HCT116 (cell line): ENCODE data around the gene SEMA5A. TPM values are rescaled to one million over a fixed set of nuclear protein-coding genes. Genes with fewer than 3 reads are reported as not detected.

Source experiments
- ATAC-seq: fragments of 200-7000 bp; cut with Tn5 transposase; 2 replicates; pipeline ENCODE4 v1.9.1; 2020; ENCODE audit warnings: mild to moderate bottlenecking, moderate library complexity
- BruUV-seq: library from RNA; stranded (reverse); fragments of 400-500 nt; replicated peaks from 2 replicates; lab custom pipeline; 2021; lab: Mats Ljungman, UMichigan
- CTCF ChIA-PET: fragments of 300-600 bp; sonication (Branson Sonifier 250); formaldehyde crosslinking; loops from one replicate; lab custom pipeline; 2021; ENCODE audit warnings: antibody characterized with exemption; lab: Charles Lee
- POLR2A ChIA-PET: fragments of 300-600, 350-600 bp; sonication (Branson Sonifier 250); formaldehyde crosslinking; loops from one replicate; lab custom pipeline; 2021; ENCODE audit warnings: antibody characterized with exemption; lab: Charles Lee
- RAD21 ChIA-PET, 2 experiments: fragments of 300-600 bp; sonication (Branson Sonifier 250); formaldehyde crosslinking; loops; one replicate each; lab custom pipeline; 2023; ENCODE audit warnings: low total read pairs in 2 of 2; ENCODE audit not compliant: uncharacterized antibody in 2 of 2, unreplicated experiment in 2 of 2, low non-redundant PET in 1 of 2; lab: Charles Lee
- DNase-seq: peaks from one replicate; pipeline ENCODE4 v3.0.0-alpha.2; 2010; ENCODE audit warnings: low read depth, low spot score
- H2AFZ ChIP-seq: fragments of 200-600 bp; shearing (Covaris generic), sonication (generic); 2 replicates; pipeline ENCODE4 v1.6.1; 2017; ENCODE audit warnings: low read depth, mixed run types, mixed read lengths, antibody characterized with exemption, low read length; ENCODE audit not compliant: poor library complexity, severe bottlenecking
- H3K27ac ChIP-seq: 2 replicates; pipeline ENCODE4 v1.5.1; 2012; ENCODE audit warnings: low read depth, low read length
- H3K27me3 ChIP-seq: fragments of 200-600 bp; sonication (generic); 2 replicates; pipeline ENCODE4 v1.6.1; 2016; ENCODE audit warnings: mixed run types, low read length, mixed read lengths; ENCODE audit not compliant: insufficient read depth
- H3K36me3 ChIP-seq, 2 experiments: fragments of 200-500 bp in 1 of 2; fragments of 200-600 bp in 1 of 2; sonication (Bioruptor generic) in 1 of 2; sonication (generic) in 1 of 2; 2 replicates each; pipeline versions ENCODE4 v1.5.1 to v1.6.1; 2014 to 2016; ENCODE audit warnings: low read length in 2 of 2, inconsistent platforms in 1 of 2, mixed read lengths in 1 of 2, mixed run types in 1 of 2; ENCODE audit not compliant: insufficient read depth in 2 of 2, control insufficient read depth in 1 of 2
- H3K4me1 ChIP-seq, 2 experiments: fragments of 200-600 bp in 1 of 2; sonication (generic) in 1 of 2; 2 replicates each; pipeline versions ENCODE4 v1.5.1 to v1.6.1; 2012 to 2017; ENCODE audit warnings: low read length in 2 of 2, inconsistent platforms in 1 of 2, mild to moderate bottlenecking in 1 of 2, mixed read lengths in 1 of 2, mixed run types in 1 of 2, moderate library complexity in 1 of 2; ENCODE audit not compliant: insufficient read depth in 2 of 2, control insufficient read depth in 1 of 2
- H3K4me2 ChIP-seq: fragments of 200-600 bp; sonication (generic); 2 replicates; pipeline ENCODE4 v1.6.1; 2017; ENCODE audit warnings: mixed run types, low read length, mixed read lengths
- H3K4me3 ChIP-seq, 2 experiments: fragments of 200-600 bp in 1 of 2; sonication (generic) in 1 of 2; replicated peaks in 1 of 2; 2 replicates each; pipeline ENCODE4 v1.5.1; 2011 to 2016; ENCODE audit warnings: low read length in 2 of 2, control low read depth in 1 of 2, low read depth in 1 of 2, mild to moderate bottlenecking in 1 of 2, mixed read lengths in 1 of 2, mixed run types in 1 of 2
- H3K79me2 ChIP-seq: fragments of 200-600 bp; sonication (generic); 2 replicates; pipeline ENCODE4 v1.6.1; 2017; ENCODE audit warnings: mild to moderate bottlenecking, mixed run types, low read length, moderate library complexity, mixed read lengths; ENCODE audit not compliant: insufficient read depth
- H3K9ac ChIP-seq: fragments of 200-600 bp; sonication (generic); 2 replicates; pipeline ENCODE4 v1.6.1; 2016; ENCODE audit warnings: low read length, mixed read lengths
- H3K9me2 ChIP-seq: fragments of 200-600 bp; sonication (generic), shearing (Covaris generic); 2 replicates; pipeline ENCODE4 v1.6.1; 2017; ENCODE audit warnings: mixed run types, mild to moderate bottlenecking, moderate library complexity; ENCODE audit not compliant: insufficient read depth
- H3K9me3 ChIP-seq, 2 experiments: fragments of 200-500 bp in 1 of 2; fragments of 200-600 bp in 1 of 2; sonication (Bioruptor generic) in 1 of 2; sonication (generic) in 1 of 2; 2 replicates each; pipeline ENCODE4 v1.6.1; 2014 to 2017; ENCODE audit warnings: low read length in 2 of 2, mixed read lengths in 2 of 2, inconsistent platforms in 1 of 2, low read depth in 1 of 2, mild to moderate bottlenecking in 1 of 2, mixed run types in 1 of 2, moderate library complexity in 1 of 2; ENCODE audit not compliant: control insufficient read depth in 1 of 2, insufficient read depth in 1 of 2
- H4K20me1 ChIP-seq: fragments of 200-600 bp; sonication (generic), shearing (Covaris generic); 2 replicates; pipeline ENCODE4 v1.6.1; 2017; ENCODE audit warnings: mixed run types, mild to moderate bottlenecking, moderate library complexity; ENCODE audit not compliant: insufficient read depth
- ATF3 ChIP-seq: IDR thresholded peaks from 2 replicates; pipeline ENCODE4 v1.6.1; 2012
- CTCF ChIP-seq, 3 experiments: fragments of 200-600 bp in 1 of 3; sonication (generic) in 1 of 3; IDR thresholded peaks in 2 of 3; conservative IDR thresholded peaks in 1 of 3; 2 replicates each; pipeline ENCODE4 v1.5.1; 2012 to 2017; ENCODE audit warnings: low read depth in 2 of 3, low read length in 2 of 3, antibody characterized with exemption in 1 of 3, borderline replicate concordance in 1 of 3, control low read depth in 1 of 3, mild to moderate bottlenecking in 1 of 3, mixed read lengths in 1 of 3, mixed run types in 1 of 3, moderate library complexity in 1 of 3; ENCODE audit not compliant: insufficient read depth in 1 of 3
- FOSL1 ChIP-seq: IDR thresholded peaks from 2 replicates; pipeline ENCODE4 v1.6.1; 2012; ENCODE audit warnings: low read depth
- RAD21 ChIP-seq: IDR thresholded peaks from 2 replicates; pipeline ENCODE4 v1.6.1; 2012; ENCODE audit warnings: low read depth, mild to moderate bottlenecking
- SIN3A ChIP-seq: IDR thresholded peaks from 2 replicates; pipeline ENCODE4 v1.6.1; 2012; ENCODE audit warnings: low read depth
- ZFX ChIP-seq: fragments of 450-650 bp; IDR thresholded peaks from 2 replicates; pipeline ENCODE4 v1.6.1; 2017
- intact Hi-C: fragments of 100-400 bp; cut with micrococcal nuclease; formaldehyde crosslinking; loops from 2 replicates; pipeline ENCODE4 v1.10.0; 2022
- total RNA-seq: library from RNA; stranded (reverse); gene quantifications from one replicate; pipeline ENCODE4 v1.2.1, GENCODE V29; 2021; ENCODE audit not compliant: unreplicated experiment
- TF ChIP-seq, protein P1 (sequence below): IDR thresholded peaks from 2 replicates; pipeline ENCODE4 v1.6.1; 2012; ENCODE audit warnings: low read depth

Gene SEMA5A
- total RNA-seq, 1 experiment from 2014 or later, result 0.02 TPM

DNA sequence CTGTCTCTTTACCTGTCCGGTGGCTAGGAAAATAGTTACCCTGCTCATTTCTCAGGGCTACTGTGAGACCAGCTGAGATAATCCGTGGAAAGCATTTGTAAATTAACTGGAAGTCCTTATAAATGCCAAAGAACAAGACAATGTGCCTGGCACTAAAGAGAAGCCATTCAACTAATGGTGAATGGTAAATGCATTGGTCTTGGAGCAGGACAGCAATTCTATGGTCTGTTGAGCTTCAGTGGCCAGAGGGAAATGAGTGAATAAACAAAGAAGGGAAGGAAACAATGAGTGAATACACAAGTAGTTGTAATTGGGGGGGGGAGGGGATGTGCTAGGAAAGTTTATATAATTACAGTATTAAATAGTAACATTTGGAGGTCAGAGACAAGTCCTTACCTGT lies 353.6 kb downstream of the SEMA5A start (continued):
- no peak for TF ChIP-seq FOSL1
- TF ChIP-seq CTCF (IDR thresholded peaks at IDR 0.05 in 2 of 3, conservative IDR thresholded peaks at IDR 0.05 in 1 of 3; ENCODE audit: borderline replicate concordance in 1 of 3, insufficient read depth in 1 of 3, low read depth in 2 of 3, low read length in 2 of 3), result no peak

DNA sequence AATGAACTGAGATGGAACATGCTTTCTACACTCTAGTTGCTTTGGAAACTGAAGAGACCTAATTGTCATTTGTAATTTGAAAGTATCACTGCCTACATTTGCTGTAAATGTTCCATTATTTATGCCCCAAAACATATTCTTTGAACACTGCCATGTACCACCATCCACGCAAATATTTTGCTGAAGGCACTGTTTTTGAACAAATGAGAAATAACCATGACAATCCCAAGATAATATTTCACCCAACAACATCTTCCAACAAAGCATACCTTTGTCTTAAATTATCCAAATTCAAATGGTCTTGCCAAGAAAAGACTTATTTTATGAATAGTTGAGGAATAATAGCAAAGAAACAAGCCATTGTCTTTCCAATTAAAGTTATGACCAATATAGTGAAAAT lies 356.2 kb downstream of the SEMA5A start:
- Histone ChIP-seq H3K9ac (no peak overlapping the region), H3K4me3 (no peak overlapping the region), H3K27ac (no peak overlapping the region), H4K20me1 (no peaks in the 10 kb centered on the region), H3K9me3 (peaks cover 0 to 22% of the 10 kb centered on the region in 2 experiments; a peak in 2 of 4 replicates), H3K36me3 (no peaks in the 10 kb centered on the region), H3K4me2 (no peak overlapping the region), H3K79me2 (no peaks in the 10 kb centered on the region), H2AFZ (no peak overlapping the region), H3K27me3 (no peaks in the 10 kb centered on the region), H3K9me2 (no peaks in the 10 kb centered on the region), H3K4me1 (no peaks in the 10 kb centered on the region)
- ChIA-PET RAD21 (no interaction called here), POLR2A (no interaction called here), CTCF (no interaction called here)
- BruUV-seq, result no TSS peak
- TF ChIP-seq RAD21 (no peak), ATF3 (no peak), ZFX (no peak), SIN3A (no peak)
- TF ChIP-seq, protein P1, sequence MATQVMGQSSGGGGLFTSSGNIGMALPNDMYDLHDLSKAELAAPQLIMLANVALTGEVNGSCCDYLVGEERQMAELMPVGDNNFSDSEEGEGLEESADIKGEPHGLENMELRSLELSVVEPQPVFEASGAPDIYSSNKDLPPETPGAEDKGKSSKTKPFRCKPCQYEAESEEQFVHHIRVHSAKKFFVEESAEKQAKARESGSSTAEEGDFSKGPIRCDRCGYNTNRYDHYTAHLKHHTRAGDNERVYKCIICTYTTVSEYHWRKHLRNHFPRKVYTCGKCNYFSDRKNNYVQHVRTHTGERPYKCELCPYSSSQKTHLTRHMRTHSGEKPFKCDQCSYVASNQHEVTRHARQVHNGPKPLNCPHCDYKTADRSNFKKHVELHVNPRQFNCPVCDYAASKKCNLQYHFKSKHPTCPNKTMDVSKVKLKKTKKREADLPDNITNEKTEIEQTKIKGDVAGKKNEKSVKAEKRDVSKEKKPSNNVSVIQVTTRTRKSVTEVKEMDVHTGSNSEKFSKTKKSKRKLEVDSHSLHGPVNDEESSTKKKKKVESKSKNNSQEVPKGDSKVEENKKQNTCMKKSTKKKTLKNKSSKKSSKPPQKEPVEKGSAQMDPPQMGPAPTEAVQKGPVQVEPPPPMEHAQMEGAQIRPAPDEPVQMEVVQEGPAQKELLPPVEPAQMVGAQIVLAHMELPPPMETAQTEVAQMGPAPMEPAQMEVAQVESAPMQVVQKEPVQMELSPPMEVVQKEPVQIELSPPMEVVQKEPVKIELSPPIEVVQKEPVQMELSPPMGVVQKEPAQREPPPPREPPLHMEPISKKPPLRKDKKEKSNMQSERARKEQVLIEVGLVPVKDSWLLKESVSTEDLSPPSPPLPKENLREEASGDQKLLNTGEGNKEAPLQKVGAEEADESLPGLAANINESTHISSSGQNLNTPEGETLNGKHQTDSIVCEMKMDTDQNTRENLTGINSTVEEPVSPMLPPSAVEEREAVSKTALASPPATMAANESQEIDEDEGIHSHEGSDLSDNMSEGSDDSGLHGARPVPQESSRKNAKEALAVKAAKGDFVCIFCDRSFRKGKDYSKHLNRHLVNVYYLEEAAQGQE, result no peak
- DNase-seq (no peak), ATAC-seq (no peak)
- intact Hi-C loops, result no loop called here
